GM19324 (cell line): ENCODE measurements around the gene DRAM1.
"Not testable (repeated sequence)": the region's sequence is repeated elsewhere in the genome, so short reads cannot be mapped to it uniquely, and the experiment has no call there.

Experiments used
- ATAC-seq: cut with Tn5 transposase; IDR thresholded peaks from one replicate; pipeline ENCODE4 v1.9.1; 2021; ENCODE audit warnings: mild to moderate bottlenecking, moderate library complexity; ENCODE audit not compliant: unreplicated experiment, low FRiP score

The DRAM1 gene

DNA sequence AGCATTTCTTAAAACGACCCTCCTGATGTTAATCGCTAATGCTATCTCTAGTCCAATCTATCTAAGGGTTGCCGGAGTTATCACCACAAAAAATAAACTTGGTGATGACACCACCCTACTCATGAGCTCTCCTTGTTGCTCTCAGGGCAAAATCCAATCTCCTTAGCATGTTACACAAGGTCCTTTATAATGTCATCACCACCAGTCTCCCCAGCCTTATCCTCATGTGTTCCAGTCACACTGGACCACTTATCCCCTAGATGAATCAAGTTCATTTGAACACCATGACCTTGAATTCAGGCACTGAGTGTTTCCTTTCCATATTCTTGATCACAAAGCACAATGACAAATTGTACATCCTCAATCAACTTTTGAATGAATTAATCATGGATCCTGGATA, 19.0 kb upstream of the DRAM1 start:
- ATAC-seq: no peak

DNA sequence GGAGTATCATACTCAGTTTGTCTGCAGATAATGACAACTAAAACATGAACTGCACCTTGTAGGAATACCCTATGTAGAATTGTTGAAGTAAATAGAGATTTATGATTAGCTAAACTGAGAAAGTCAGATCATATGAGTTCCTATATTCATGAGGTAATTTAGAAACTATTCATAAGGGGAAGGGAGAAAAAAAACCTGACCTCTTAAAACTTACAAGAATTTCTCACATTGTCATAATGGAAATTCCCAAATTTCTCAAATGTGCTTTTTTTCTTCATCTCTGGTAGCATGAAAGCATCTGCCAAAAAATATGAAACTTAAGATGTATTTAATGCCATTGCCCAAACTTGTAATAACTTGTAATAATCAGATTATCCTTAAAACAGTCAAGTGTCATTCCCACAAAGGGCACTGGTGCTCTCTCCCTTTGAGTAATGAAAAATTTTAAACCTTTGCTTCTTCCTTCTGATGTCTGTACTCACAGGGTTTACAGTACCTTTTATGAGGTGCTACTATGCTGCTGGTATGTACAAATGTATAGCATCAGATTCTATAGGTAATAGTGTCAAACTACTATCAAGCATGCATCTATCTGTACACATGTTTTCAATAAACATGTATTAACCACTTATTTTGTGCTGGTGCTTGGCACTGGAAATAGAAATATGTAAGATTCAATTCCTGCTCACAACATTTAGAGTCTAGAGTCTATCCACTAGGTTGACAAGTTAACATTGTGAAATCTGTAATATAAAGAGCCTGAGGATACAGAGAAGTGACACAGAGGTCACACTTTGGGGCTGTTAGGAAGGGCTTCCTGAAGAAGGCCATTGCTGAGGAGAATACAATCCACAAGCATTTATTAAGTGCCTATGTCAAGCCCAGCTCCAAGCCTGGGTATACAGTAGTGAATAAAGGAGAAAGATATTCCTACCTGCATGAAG, 17.4 kb upstream of the DRAM1 start:
- no peak for ATAC-seq

- not testable (repeated sequence) for ATAC-seq
Measured at GRCh38 chr12:101861688-101862087, 15.7 kb upstream of the DRAM1 start.

DNA sequence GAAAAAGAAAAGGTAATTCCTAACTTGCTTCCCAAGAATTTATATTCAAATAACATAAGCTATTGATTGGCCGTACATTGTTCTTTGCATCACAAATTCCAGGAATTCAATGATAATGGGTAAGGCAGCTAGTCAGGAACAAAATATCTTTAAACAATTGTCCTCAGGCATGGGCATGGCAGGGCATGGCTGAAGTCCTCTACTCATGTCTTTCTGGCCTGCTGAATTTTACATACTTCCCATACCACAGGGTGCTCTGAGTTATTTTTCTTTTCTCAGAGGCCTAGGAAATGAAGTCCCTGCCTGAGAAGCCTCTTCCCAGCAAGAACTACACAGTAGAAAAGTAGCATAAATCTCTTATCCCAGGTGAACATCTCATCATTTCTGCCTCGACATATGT, 15.1 kb upstream of the DRAM1 start:
- ATAC-seq: no peak

GRCh38 chr12:101863981-101864380, 13.4 kb upstream of the DRAM1 start:
- no peak for ATAC-seq

DNA sequence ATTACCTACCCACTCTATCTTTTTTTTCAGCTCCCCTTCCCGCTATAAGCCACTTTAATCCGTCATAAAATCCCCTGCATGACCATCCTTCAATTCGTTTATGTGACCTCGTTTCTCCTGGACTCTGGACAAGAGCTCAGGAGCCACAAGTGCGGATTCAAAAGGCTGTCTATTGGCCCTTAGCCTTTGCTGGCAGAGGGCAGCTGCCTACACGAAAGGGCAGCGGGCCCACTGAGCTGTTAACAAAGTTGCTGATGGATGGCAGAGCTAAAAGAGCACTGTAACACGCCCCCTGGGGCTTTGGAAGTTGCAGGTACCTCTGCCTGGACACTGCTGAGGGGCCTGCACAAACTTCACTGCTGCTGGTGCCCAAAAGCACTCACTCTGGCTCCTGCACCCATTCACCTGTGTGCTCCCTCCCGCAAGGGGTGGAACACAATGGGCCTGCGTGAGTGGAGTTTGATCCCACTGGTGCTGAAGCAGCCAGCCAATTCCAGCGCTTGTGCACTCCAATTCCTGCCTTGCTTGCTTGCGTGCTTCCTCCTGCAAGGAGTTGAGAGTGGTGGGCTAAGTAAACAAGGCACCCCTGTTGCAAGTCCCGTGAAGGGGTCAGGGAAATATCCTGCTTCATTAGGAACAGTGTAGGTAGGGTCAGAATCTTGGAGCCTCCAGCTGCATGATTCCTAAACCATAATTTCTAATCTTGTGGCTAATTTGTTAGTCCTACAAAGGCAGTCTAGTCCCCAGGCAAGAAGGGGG, 10.6 kb upstream of the DRAM1 start:
- ATAC-seq: no peak

- ATAC-seq: not testable (repeated sequence)
Measured at GRCh38 chr12:101867619-101868018, 9.8 kb upstream of the DRAM1 start.

DNA sequence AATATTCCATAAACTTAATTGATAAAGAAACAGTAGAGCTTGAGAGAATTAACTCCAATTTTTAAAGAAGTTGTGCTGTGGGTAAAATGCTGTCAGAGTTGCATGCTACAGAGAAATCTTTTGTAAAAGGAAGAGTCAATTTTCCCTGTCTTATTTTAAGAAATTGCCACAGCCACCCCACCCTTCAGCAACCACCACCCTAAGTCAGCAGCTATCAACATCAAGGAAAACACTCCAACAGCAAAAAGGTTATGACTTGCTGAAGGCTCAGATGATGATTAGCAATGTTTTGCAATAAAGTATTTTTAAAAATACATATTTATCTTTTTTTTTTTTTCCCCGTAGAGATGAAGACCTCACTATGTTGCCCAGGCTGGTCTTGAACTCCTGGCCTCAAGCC, 6.5 kb upstream of the DRAM1 start:
- ATAC-seq: no peak

- no peak for ATAC-seq
Measured at GRCh38 chr12:101875162-101875561, 2.2 kb upstream of the DRAM1 start.

- no peak for ATAC-seq
Measured at GRCh38 chr12:101876322-101876860, 989 bp upstream of the DRAM1 start.

- peak; percentile 21 for ATAC-seq
Measured at GRCh38 chr12:101877806-101878242, 444 bp downstream of the DRAM1 start.

- ATAC-seq: peak; percentile 18
Measured at GRCh38 chr12:101878243-101878821, 952 bp downstream of the DRAM1 start.

DNA sequence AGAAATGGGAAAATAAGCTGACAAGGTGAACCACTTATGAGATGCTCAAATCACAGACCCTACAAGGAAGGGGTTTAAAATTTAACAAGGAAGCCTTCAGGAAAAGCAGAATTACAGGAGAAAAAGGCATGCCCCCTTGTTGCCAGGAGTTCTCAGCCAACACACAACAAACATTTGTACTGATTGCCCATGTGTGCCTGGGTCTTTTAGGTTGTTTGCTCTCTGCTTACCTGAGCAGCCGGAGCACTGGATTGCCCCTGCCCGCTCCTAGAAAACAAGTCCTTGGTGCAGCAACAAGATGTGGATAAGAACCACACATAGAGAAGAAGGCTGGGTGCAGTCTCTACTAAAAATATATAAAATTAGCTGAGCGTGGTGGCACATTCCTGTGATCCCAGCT, 3.4 kb downstream of the DRAM1 start:
- no peak for ATAC-seq

DNA sequence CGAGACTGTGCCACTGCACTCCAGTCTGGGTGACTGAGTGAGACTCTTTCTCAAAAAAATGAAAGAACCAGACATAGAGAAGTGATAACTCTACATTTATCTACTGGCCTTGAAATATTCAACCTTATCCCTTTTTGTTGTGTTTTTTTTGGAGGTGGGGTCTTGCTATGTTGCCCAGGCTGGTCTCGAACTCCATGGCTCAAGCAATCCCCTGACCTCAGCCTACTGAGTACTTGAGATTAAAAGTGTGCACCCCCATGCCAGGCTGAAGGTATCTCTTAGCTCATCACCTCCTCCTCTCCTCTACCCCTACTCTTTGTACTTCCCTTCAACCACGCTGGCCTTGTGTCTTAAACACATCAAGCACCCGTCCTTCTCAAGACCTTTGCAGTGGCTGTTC, 3.8 kb downstream of the DRAM1 start:
- no peak for ATAC-seq

DNA sequence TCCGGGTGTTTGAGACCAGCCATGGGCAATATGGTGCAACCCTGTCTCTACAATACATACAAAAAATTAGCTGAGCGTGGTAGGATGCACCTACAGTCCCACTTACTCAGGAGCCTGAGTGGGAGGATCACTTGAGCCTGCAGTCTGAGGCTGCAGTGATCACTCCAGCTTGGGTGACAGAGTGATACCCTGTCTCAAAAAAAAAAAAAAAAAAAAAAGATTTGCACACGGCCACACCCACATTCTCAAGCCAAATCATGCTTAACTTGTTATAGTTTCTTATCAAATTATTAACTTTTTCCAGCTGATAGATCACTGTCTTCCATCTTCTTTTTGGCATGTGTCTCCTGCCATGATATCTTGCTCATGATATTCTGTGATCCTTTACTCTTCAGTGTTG, 6.8 kb downstream of the DRAM1 start:
- ATAC-seq: no peak

DNA sequence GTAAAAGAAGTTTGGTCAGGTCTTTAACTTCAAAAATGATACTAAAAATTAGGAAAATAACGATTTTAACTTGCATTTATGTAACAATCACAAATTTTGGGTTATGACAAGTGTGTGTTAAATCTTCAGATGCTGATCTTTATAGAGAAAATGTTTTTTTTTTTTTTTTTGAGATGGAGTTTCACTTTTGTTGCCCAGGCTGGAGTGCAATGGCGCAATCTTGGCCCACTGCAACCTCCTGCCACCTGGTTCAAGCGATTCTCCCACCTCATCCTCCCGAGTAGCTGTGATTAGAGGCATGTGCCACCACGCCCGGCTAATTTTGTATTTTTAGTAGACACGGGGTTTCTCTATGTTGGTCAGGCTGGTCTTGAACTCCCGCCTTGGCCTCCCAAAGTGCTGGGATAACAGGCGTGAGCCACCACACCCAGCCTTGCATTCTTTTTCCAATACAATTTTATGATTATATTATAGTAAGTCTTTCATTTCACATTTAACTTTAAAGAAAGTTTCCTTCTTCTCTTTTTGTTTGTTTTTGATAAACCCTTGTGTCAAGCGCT, 7.5 kb downstream of the DRAM1 start:
- not testable (repeated sequence) for ATAC-seq

GRCh38 chr12:101885912-101886561, 8.7 kb downstream of the DRAM1 start:
- ATAC-seq: peak; percentile 61

GRCh38 chr12:101889211-101889752, 11.9 kb downstream of the DRAM1 start:
- no peak for ATAC-seq

DNA sequence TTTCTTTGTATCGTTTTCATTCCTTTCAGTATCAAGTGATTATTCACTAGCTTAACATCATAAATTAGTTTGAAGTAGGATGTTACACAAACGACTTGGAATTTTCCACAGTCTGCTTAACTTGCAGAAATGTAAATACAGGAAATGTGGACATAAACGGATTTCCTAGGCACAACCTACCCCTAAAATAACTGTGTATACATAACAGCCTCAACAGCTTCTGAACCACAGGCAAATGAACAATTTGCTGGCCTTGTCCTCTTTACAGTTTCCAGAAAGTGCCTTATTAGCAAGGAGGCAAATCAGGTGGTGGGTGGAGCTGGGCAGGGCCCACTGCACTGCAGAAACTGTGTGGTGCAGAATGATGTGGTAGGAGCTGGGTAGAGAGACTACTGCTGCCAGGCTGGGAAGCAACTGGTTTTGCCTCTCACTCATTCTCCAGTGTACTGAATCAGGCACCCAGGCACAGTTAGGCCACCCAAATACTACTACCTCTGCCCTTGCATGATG, 14.1 kb downstream of the DRAM1 start:
- ATAC-seq: peak; percentile 97

DNA sequence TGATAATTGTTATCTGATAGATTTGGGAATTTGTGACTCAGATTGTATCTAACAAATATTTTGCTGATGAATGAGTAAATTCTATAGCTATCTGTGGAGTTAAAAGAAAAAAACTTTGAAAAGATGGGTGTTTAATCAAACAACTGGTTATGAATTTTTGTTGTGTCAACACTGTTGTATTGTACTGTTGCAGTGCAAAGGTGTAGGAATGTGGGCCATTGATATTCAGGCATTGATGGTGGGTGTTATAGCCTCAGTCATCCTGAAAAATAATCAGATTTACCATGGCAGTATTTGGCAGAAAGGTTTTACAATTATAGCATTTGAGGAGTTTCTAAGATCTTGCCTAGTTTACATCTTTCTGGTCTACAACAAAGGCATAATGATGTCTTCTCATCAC, 15.4 kb downstream of the DRAM1 start:
- ATAC-seq: no peak
